IMR-90 (cell line): ENCODE data around the gene COL5A2. TPM values are rescaled to one million over a fixed set of nuclear protein-coding genes. Genes with fewer than 3 reads are reported as not detected.

ENCODE experiments used
- ATAC-seq: fragments of 200-7000 bp; cut with Tn5 transposase; 2 replicates; pipeline ENCODE4 v1.9.1; 2020; ENCODE audit warnings: low read depth, mild to moderate bottlenecking, moderate library complexity
- BruUV-seq: library from RNA; stranded (reverse); fragments of 400-500 nt; replicated peaks from 2 replicates; lab custom pipeline; 2021; lab: Mats Ljungman, UMichigan
- CTCF ChIA-PET: fragments of 300-600 bp; formaldehyde crosslinking; extraction: SDS; loops from one replicate; lab custom pipeline; 2021; ENCODE audit warnings: antibody characterized with exemption; lab: Yijun Ruan, JAX
- POLR2A ChIA-PET: fragments of 300-600 bp; sonication (Branson Sonifier 250); formaldehyde crosslinking; loops from one replicate; lab custom pipeline; 2022; ENCODE audit warnings: antibody characterized with exemption; ENCODE audit not compliant: unreplicated experiment; lab: Charles Lee
- DNase-seq: peaks from one replicate; pipeline ENCODE4 v3.0.0; 2013
- H2AFZ ChIP-seq: replicated peaks from 2 replicates; pipeline ENCODE3; 2013; ENCODE audit warnings: low read length, mild to moderate bottlenecking; ENCODE audit not compliant: poor library complexity
- H2AK5ac ChIP-seq: 2 replicates; pipeline ENCODE4 v1.6.1; 2013; ENCODE audit warnings: low read depth, low read length, inconsistent platforms
- H2AK9ac ChIP-seq: replicated peaks from 2 replicates; pipeline ENCODE3; 2013; ENCODE audit warnings: mild to moderate bottlenecking, low read depth, low read length, moderate library complexity; ENCODE audit not compliant: poor library complexity
- H2BK120ac ChIP-seq: 2 replicates; pipeline ENCODE4 v1.6.1; 2013; ENCODE audit warnings: low read depth, low read length, inconsistent platforms
- H2BK15ac ChIP-seq: 3 replicates; pipeline ENCODE4 v1.6.1; 2013; ENCODE audit warnings: low read depth, low read length, inconsistent platforms
- H2BK20ac ChIP-seq: 2 replicates; pipeline ENCODE4 v1.6.1; 2013; ENCODE audit warnings: low read depth, mild to moderate bottlenecking, inconsistent platforms, low read length, moderate library complexity
- H2BK5ac ChIP-seq: 2 replicates; pipeline ENCODE4 v1.6.1; 2013; ENCODE audit warnings: mild to moderate bottlenecking, low read depth, low read length, inconsistent platforms; ENCODE audit not compliant: poor library complexity, severe bottlenecking
- H3K14ac ChIP-seq: replicated peaks from 2 replicates; pipeline ENCODE4 v1.6.1; 2013; ENCODE audit warnings: low read depth, low read length, inconsistent platforms
- H3K18ac ChIP-seq: 2 replicates; pipeline ENCODE4 v1.6.1; 2013; ENCODE audit warnings: low read depth, low read length, control low read depth
- H3K23ac ChIP-seq: 2 replicates; pipeline ENCODE4 v1.6.1; 2013; ENCODE audit warnings: low read depth, low read length, inconsistent platforms
- H3K27ac ChIP-seq: 2 replicates; pipeline ENCODE4 v1.5.1; 2013; ENCODE audit warnings: mild to moderate bottlenecking, control low read depth, low read length; ENCODE audit not compliant: insufficient read depth
- H3K27me3 ChIP-seq: 2 replicates; pipeline ENCODE4 v1.6.1; 2013; ENCODE audit warnings: low read length; ENCODE audit not compliant: control insufficient read depth, insufficient read depth
- H3K36me3 ChIP-seq: 2 replicates; pipeline ENCODE4 v1.6.1; 2013; ENCODE audit warnings: low read length, mixed read lengths; ENCODE audit not compliant: control insufficient read depth, insufficient read depth
- H3K4ac ChIP-seq: 2 replicates; pipeline ENCODE4 v1.6.1; 2013; ENCODE audit warnings: low read depth, low read length, inconsistent platforms
- H3K4me1 ChIP-seq: 2 replicates; pipeline ENCODE4 v1.6.1; 2013; ENCODE audit warnings: low read length, mixed read lengths; ENCODE audit not compliant: control insufficient read depth, insufficient read depth
- H3K4me2 ChIP-seq: 2 replicates; pipeline ENCODE4 v1.6.1; 2013; ENCODE audit warnings: low read depth, mild to moderate bottlenecking, control low read depth, low read length, moderate library complexity
- H3K4me3 ChIP-seq: 2 replicates; pipeline ENCODE4 v1.5.1; 2013; ENCODE audit warnings: low read depth, mild to moderate bottlenecking, control low read depth, low read length, moderate library complexity; ENCODE audit not compliant: insufficient read depth
- H3K56ac ChIP-seq: 2 replicates; pipeline ENCODE4 v1.6.1; 2013; ENCODE audit warnings: low read length, inconsistent platforms; ENCODE audit not compliant: insufficient read depth; ENCODE audit errors: extremely low read depth
- H3K79me1 ChIP-seq, 2 experiments: 2 replicates each; pipeline ENCODE4 v1.6.1; 2013; ENCODE audit warnings: low read length in 2 of 2, inconsistent platforms in 1 of 2, low read depth in 1 of 2
- H3K9ac ChIP-seq: 2 replicates; pipeline ENCODE4 v1.6.1; 2013; ENCODE audit warnings: low read depth, low read length, control low read depth
- H3K9me1 ChIP-seq: 2 replicates; pipeline ENCODE4 v1.6.1; 2013; ENCODE audit warnings: low read length, inconsistent platforms; ENCODE audit not compliant: insufficient read depth
- H3K9me3 ChIP-seq: 2 replicates; pipeline ENCODE4 v1.6.1; 2013; ENCODE audit warnings: low read length; ENCODE audit not compliant: control insufficient read depth, insufficient read depth
- H4K20me1 ChIP-seq: 2 replicates; pipeline ENCODE4 v1.6.1; 2013; ENCODE audit warnings: low read length, inconsistent platforms; ENCODE audit not compliant: insufficient read depth
- H4K5ac ChIP-seq: 2 replicates; pipeline ENCODE4 v1.6.1; 2013; ENCODE audit warnings: mild to moderate bottlenecking, low read depth, low read length, control low read depth
- H4K8ac ChIP-seq, 2 experiments: 2 replicates each; pipeline ENCODE4 v1.6.1; 2013; ENCODE audit warnings: low read depth in 2 of 2, low read length in 2 of 2, control low read depth in 1 of 2, inconsistent platforms in 1 of 2
- H4K91ac ChIP-seq: 2 replicates; pipeline ENCODE4 v1.6.1; 2013; ENCODE audit warnings: low read depth, low read length, inconsistent platforms; ENCODE audit not compliant: insufficient read depth
- BHLHE40 ChIP-seq: fragments of 150-350 bp; IDR thresholded peaks from 2 replicates; pipeline ENCODE4 v1.6.1; 2016; ENCODE audit warnings: mild to moderate bottlenecking, low read depth, low read length
- CHD1 ChIP-seq: IDR thresholded peaks from 2 replicates; pipeline ENCODE4 v1.6.1; 2012; ENCODE audit warnings: low read depth, low read length, improper control_type of control experiment
- FOS ChIP-seq: fragments of 150-350 bp; IDR thresholded peaks from 2 replicates; pipeline ENCODE4 v1.6.1; 2016; ENCODE audit warnings: low read depth, low read length
- MAFK ChIP-seq: IDR thresholded peaks from 2 replicates; pipeline ENCODE4 v1.6.1; 2012; ENCODE audit warnings: low read depth, low read length, improper control_type of control experiment
- MAZ ChIP-seq: IDR thresholded peaks from 2 replicates; pipeline ENCODE4 v1.6.1; 2012; ENCODE audit warnings: low read depth, mild to moderate bottlenecking, low read length, improper control_type of control experiment, moderate library complexity, borderline replicate concordance
- MXI1 ChIP-seq: IDR thresholded peaks from 2 replicates; pipeline ENCODE4 v1.6.1; 2012; ENCODE audit warnings: low read depth, mild to moderate bottlenecking, low read length, moderate library complexity, borderline replicate concordance
- NFE2L2 ChIP-seq: fragments of 150-350 bp; IDR thresholded peaks from 2 replicates; pipeline ENCODE4 v1.6.1; 2016; ENCODE audit warnings: low read depth, mild to moderate bottlenecking, low read length
- POLR2A ChIP-seq: IDR thresholded peaks from 2 replicates; pipeline ENCODE4 v1.6.1; 2012; ENCODE audit warnings: mild to moderate bottlenecking, low read depth, low read length
- RCOR1 ChIP-seq: IDR thresholded peaks from 2 replicates; pipeline ENCODE4 v1.6.1; 2012; ENCODE audit warnings: mild to moderate bottlenecking, low read length, improper control_type of control experiment; ENCODE audit not compliant: insufficient replicate concordance
- RFX5 ChIP-seq: IDR thresholded peaks from 2 replicates; pipeline ENCODE4 v1.8.0; 2012; ENCODE audit warnings: low read depth, mild to moderate bottlenecking, low read length, moderate library complexity
- USF2 ChIP-seq: fragments of 150-350 bp; IDR thresholded peaks from 2 replicates; pipeline ENCODE4 v1.6.1; 2017; ENCODE audit warnings: mild to moderate bottlenecking, antibody characterized with exemption, low read length, low read depth
- dilution Hi-C: fragments of 300-500 bp; cut with HindIII; formaldehyde crosslinking; loops from one replicate; pipeline ENCODE4 v1.14.3; 2018; ENCODE audit warnings: low sequenced_read_pairs; ENCODE audit not compliant: unreplicated experiment
- in situ Hi-C: fragments of 300-500 bp; cut with MboI; formaldehyde crosslinking; loops from 3 replicates; pipeline ENCODE4 v1.14.3; 2019; ENCODE audit warnings: low sequenced_read_pairs, inconsistent platforms, mixed read lengths
- intact Hi-C: fragments of 100-400 bp; cut with micrococcal nuclease; formaldehyde crosslinking; loops from 2 replicates; pipeline ENCODE4 v1.10.0; 2022
- polyA plus RNA-seq, 3 experiments: library from polyadenylated mRNA; depleted of rRNA; stranded (reverse); fragments of >200 nt; gene quantifications; 2 replicates each; pipeline ENCODE4 v1.2.3, GENCODE V29; 2012; ENCODE audit warnings: low replicate concordance in 1 of 3
- total RNA-seq: library from RNA; depleted of rRNA; stranded (reverse); fragments of >200 nt; gene quantifications from 2 replicates; pipeline ENCODE4 v1.2.3, GENCODE V29; 2012
- TF ChIP-seq, protein P1 (sequence below): fragments of 150-350 bp; IDR thresholded peaks from 2 replicates; pipeline ENCODE4 v1.6.1; 2016; ENCODE audit warnings: low read depth, mild to moderate bottlenecking, low read length, moderate library complexity, borderline replicate concordance

Gene COL5A2
- total and polyA plus RNA-seq, 2 of the 4 experiments (the other 2 are of a cell fraction), result 181 to 257 TPM

GRCh38 chr2:189221811-189222467, 42.4 kb upstream of the COL5A2 start:
- Histone ChIP-seq H3K27me3 (no peaks in the 10 kb centered on the region), H2BK20ac (no peak overlapping the region; the same call in 1 of the 2 replicates), H4K8ac (0 out of 4 replicates have a peak overlapping the region, but pooled peaks of 1 of the 2 experiments have one; percentile 22), H3K9ac (no peak overlapping the region), H3K79me1 (no peaks in the 10 kb centered on the region), H2AFZ (no peak overlapping the region), H3K23ac (no peak overlapping the region), H3K4me3 (no peak overlapping the region), H3K4me2 (0 out of 2 replicates have a peak overlapping the region, but pooled peaks have one; percentile 24), H3K18ac (peak overlapping the region; percentile 13; the same call in 1 of the 2 replicates), H2BK120ac (0 out of 2 replicates have a peak overlapping the region, but pooled peaks have one; percentile 2), H3K9me3 (no peaks in the 10 kb centered on the region), H4K20me1 (no peaks in the 10 kb centered on the region), H3K14ac (no peak overlapping the region), H3K9me1 (peaks cover 5% of the 10 kb centered on the region; the same call in 1 of the 2 replicates), H3K56ac (no peak overlapping the region), H2BK5ac (peak overlapping the region; percentile 54), H2BK15ac (0 out of 3 replicates have a peak overlapping the region, but pooled peaks have one; percentile 96), H4K5ac (no peak overlapping the region), H4K91ac (no peak overlapping the region), H2AK9ac (no peak overlapping the region), H3K27ac (no peak overlapping the region), H3K4me1 (peaks cover 8% of the 10 kb centered on the region), H3K36me3 (no peaks in the 10 kb centered on the region), H2AK5ac (no peak overlapping the region), H3K4ac (no peak overlapping the region)
- TF ChIP-seq NFE2L2, result no peak
- no peak for TF ChIP-seq USF2
- no peak for TF ChIP-seq RCOR1
- no peak for TF ChIP-seq FOS
- TF ChIP-seq RFX5, result no peak
- TF ChIP-seq POLR2A, result no peak
- TF ChIP-seq, protein P1, sequence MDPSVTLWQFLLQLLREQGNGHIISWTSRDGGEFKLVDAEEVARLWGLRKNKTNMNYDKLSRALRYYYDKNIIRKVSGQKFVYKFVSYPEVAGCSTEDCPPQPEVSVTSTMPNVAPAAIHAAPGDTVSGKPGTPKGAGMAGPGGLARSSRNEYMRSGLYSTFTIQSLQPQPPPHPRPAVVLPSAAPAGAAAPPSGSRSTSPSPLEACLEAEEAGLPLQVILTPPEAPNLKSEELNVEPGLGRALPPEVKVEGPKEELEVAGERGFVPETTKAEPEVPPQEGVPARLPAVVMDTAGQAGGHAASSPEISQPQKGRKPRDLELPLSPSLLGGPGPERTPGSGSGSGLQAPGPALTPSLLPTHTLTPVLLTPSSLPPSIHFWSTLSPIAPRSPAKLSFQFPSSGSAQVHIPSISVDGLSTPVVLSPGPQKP, result no peak
- no peak for TF ChIP-seq MXI1
- no peak for TF ChIP-seq CHD1
- TF ChIP-seq MAZ, result no peak
- TF ChIP-seq MAFK, result no peak
- no peak for TF ChIP-seq BHLHE40
- intact Hi-C loops, result loop anchor here (2.0 kb wide), 1 partner anchor 15 kb away; no protein-coding TSS in a partner anchor
- dilution Hi-C loops, result no loop called here
- ChIA-PET CTCF (interaction anchor here (1.2 kb wide), 1 partner anchor 12 kb away, joined by 3 read pairs; no protein-coding TSS in a partner anchor), POLR2A (no interaction called here)
- ATAC-seq (peak; percentile 52; the same call in 1 of the 2 replicates), DNase-seq (peak; percentile 57)
- in situ Hi-C loops, result no loop called here
- BruUV-seq, result no TSS peak
